HG03521 (cell line): ENCODE measurements around the gene TIGD2.

Experiments used
- ATAC-seq: cut with Tn5 transposase; IDR thresholded peaks from one replicate; pipeline ENCODE4 v1.9.1; 2021; ENCODE audit warnings: mild to moderate bottlenecking, moderate library complexity; ENCODE audit not compliant: unreplicated experiment

Gene TIGD2

GRCh38 chr4:89161841-89162240 lies 50.5 kb downstream of the TIGD2 start:
- no peak for ATAC-seq

DNA sequence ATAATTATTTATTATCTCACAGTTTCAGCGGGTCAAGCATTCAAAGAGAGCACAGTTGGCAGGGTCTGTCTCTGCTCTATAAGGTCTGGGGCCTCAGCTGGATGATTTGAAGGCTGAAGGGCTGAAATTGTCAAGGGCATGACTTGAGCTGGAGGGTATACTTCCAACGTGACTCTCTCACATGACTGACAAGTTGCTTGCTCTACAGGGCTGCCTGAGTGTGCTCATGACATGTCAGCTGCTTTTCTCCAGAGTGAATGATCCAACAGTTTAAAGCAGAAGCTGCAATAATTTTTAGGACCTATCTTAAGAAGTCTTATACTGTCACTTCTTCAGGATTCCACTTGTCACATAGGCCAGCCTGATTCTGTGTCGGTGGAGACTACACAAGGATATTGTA lies 51.2 kb downstream of the TIGD2 start:
- ATAC-seq, result no peak

- no peak for ATAC-seq
Measured at GRCh38 chr4:89162987-89163386, 51.7 kb downstream of the TIGD2 start.

- ATAC-seq, result no peak
Measured at GRCh38 chr4:89164400-89164799, 53.1 kb downstream of the TIGD2 start.
